ENCODE data around the gene ANKRD6. TPM values are rescaled to one million over a fixed set of nuclear protein-coding genes. Genes with fewer than 3 reads are reported as not detected.

ANKRD6 gene
- total RNA-seq, 1 donor from 2014 or later: 20.7 TPM

DNA sequence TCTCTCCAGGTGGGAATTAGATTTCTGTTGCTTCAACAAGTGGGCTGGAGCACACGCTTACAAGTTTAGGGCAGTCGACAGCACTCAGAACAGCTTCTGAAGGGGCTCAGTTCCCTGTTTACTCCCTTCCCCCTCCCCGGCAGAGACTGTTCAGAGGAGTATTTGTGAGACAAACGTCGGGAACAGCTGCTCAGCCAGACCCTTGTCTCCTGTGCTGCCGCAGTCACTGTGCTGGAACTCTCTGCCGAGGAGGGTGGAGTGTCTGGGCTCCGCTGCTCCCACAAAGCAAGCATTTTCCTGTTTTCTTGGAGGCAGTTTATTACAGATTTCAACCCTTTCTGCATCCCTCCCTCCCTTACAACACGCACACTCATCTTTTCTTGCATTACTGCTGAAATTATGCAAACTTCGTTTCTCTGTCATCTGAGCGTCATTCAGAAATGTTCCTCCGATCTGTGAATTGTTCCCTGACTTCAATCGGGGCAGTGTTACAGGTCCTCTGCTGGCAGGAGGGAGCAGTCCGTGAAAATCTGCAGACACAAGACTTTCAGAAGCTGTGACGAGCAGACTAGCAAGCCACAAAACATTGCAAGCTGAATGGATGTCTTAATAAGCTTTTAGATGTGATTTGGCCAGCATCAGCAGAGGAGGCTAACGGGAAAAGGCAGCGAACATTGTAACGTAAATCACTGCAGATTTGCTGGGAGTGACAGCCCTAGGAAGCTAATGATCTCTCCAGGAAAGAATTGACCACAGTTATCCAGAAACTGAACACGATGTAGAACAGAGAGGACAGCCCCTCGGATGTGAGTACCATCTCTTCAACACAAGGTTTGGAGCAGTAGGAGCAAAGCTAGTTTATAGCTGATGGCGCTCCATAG lies 129.4 kb downstream of the ANKRD6 start:
- H3K4me1 Mint-ChIP-seq: peaks cover 51% of the 10 kb centered on the region
- H3K9me3 Mint-ChIP-seq: peaks cover under 1% of the 10 kb centered on the region
- peaks cover 3% of the 10 kb centered on the region for H3K36me3 Mint-ChIP-seq (ENCODE audit: low read depth)
- H3K27me3 Mint-ChIP-seq (ENCODE audit: low read depth): peaks cover 51% of the 10 kb centered on the region
- TF ChIP-seq, protein P1, sequence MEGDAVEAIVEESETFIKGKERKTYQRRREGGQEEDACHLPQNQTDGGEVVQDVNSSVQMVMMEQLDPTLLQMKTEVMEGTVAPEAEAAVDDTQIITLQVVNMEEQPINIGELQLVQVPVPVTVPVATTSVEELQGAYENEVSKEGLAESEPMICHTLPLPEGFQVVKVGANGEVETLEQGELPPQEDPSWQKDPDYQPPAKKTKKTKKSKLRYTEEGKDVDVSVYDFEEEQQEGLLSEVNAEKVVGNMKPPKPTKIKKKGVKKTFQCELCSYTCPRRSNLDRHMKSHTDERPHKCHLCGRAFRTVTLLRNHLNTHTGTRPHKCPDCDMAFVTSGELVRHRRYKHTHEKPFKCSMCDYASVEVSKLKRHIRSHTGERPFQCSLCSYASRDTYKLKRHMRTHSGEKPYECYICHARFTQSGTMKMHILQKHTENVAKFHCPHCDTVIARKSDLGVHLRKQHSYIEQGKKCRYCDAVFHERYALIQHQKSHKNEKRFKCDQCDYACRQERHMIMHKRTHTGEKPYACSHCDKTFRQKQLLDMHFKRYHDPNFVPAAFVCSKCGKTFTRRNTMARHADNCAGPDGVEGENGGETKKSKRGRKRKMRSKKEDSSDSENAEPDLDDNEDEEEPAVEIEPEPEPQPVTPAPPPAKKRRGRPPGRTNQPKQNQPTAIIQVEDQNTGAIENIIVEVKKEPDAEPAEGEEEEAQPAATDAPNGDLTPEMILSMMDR (conservative IDR thresholded peaks at IDR 0.05): no peak
- no peak for DNase-seq (ENCODE audit: low read depth, low spot score)
- H3K4me3 Mint-ChIP-seq: peak overlapping the region; percentile 69
- H3K27ac Mint-ChIP-seq (ENCODE audit: unreplicated experiment): no peak overlapping the region

DNA sequence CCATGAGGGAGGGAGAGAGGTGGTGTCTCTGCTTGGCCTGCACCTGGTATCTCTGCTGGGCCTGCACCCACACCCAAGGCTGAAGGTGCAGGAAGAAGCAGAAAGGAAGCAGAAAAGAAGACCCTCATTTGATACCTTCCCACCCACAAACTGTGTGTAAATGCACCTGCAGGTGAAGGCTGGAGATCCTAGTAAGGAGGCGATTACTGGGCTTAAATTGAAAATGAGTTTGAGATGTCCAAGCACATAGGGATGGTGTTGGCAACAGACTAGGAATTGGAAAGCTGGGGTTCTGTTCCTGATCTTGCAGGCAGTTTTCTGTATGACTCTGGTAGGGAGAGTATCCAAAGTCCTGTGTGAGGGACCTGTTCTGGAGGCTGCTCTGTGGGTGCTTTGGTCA lies 130.9 kb downstream of the ANKRD6 start:
- DNase-seq (ENCODE audit: low read depth, low spot score): no peak
- Mint-ChIP-seq H3K4me1 (peaks cover 59% of the 10 kb centered on the region), H3K4me3 (no peak overlapping the region), H3K9me3 (no peaks in the 10 kb centered on the region), H3K36me3 (ENCODE audit: low read depth) (peaks cover 3% of the 10 kb centered on the region), H3K27me3 (ENCODE audit: low read depth) (peaks cover 51% of the 10 kb centered on the region), H3K27ac (ENCODE audit: unreplicated experiment) (no peak overlapping the region)
- TF ChIP-seq, protein P1 (conservative IDR thresholded peaks at IDR 0.05): no peak

DNA sequence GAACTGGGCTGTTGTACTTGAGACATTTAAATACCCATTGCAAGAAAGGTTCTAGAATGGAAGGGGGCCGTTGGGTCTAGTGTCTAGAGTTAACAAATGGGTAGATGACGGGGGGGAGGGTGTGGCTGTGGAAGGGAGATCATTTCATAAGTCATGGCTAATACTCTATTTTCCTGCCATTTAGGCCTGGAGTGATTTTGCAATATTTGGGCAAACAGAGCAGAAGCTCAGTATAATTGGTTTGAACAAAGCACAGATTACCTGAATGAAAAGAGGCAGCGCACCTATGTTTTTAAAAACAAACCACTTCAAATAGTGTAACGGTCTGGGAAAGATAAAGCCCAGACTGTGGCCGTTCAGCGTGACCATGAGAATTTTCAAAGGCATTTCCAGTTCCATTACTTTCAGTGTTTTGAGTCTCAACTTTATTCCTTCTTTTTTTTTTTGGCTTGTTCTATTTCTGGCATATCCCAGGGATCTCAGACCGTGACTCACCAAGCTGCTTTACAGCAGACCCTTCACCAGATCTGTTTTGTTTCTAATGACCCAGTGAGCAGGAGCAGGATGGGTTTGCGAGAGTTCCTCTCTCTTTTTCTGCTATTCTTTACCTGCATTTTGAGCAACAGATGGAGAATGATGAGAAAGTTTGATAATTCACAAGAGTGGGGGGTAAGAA lies 131.9 kb downstream of the ANKRD6 start:
- Mint-ChIP-seq H3K4me3 (no peak overlapping the region), H3K27ac (ENCODE audit: unreplicated experiment) (no peak overlapping the region), H3K9me3 (no peaks in the 10 kb centered on the region), H3K4me1 (peaks cover 59% of the 10 kb centered on the region), H3K27me3 (ENCODE audit: low read depth) (peaks cover 46% of the 10 kb centered on the region), H3K36me3 (ENCODE audit: low read depth) (no peaks in the 10 kb centered on the region)
- no peak for DNase-seq (ENCODE audit: low read depth, low spot score)
- TF ChIP-seq, protein P1 (conservative IDR thresholded peaks at IDR 0.05): no peak

DNA sequence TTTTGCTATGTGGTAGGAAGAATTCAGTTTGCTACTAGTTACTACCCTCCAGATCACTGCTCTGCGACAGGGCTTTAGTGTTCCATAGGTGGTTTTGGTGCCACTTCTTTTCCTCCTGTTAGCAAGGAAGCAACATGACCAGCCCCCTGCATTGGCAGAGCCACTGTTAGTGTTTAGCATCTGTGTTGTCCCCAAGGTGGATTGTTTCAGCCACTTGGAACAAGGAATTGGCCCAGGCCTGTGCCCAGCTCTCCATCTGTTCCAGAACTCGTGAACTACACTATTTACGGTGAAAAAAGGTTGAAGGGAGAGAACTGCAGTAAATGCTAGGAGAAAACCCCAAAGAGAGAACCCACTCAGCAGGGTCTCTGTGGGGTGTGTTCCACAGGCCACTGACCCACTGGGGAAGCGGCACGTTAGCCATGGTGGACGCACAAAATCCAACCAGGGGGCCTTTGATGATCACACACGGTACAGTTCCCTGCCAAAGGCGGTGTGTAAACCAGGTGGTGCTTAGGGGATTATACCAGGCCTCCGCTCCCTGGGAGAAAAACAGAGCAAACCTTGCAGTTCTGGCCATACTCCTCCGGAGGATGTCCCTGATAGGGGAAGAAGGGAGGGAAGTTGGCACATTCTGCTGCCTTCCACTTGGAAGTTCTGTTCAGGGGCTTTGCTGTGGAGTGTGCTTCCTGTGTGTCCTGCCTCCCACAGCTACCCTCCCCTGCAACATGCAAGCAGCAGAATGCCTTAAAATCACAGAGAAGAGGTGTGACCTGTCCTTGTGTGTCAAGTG lies 133.3 kb downstream of the ANKRD6 start:
- H3K36me3 Mint-ChIP-seq (ENCODE audit: low read depth): no peaks in the 10 kb centered on the region
- peaks cover 2% of the 10 kb centered on the region for H3K9me3 Mint-ChIP-seq
- H3K4me3 Mint-ChIP-seq: no peak overlapping the region
- peak overlapping the region; percentile 95 for H3K27ac Mint-ChIP-seq (ENCODE audit: unreplicated experiment)
- peaks cover 59% of the 10 kb centered on the region for H3K4me1 Mint-ChIP-seq
- TF ChIP-seq, protein P1 (conservative IDR thresholded peaks at IDR 0.05): no peak
- no peak for DNase-seq (ENCODE audit: low read depth, low spot score)
- peaks cover 40% of the 10 kb centered on the region for H3K27me3 Mint-ChIP-seq (ENCODE audit: low read depth)

DNA sequence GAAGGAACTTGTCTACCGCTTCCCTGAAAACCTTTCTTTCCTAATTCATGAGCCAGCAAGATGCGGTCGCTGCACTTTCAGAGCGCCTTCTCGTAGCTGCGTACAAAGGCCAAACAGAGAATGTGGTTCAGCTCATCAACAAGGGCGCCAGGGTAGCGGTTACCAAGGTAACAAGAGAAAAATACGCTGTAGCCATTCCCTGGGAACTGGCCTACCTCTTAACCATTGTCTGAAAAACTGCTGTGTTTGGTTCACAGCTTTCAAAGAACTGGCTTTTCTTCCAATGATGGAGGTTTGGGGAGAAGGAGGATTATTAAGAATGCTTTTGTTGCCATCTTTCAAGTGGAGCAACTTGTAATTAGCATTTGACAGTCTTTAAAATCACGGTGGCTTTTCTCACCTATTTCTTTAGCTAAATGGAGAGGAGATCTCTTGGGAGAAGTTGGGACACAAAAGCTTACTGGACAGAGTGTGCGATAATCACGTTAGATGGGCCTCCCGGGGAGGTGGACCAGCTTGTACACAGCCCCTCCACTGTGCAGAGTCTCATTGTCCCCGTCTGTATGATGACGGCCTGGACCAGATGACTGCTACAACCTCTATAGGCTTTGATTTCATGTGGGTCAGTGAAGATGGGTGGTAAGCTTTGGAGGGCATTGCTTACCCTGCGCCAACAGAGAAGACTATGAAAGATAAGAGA lies 134.1 kb downstream of the ANKRD6 start:
- Mint-ChIP-seq H3K27me3 (ENCODE audit: low read depth) (peaks cover 32% of the 10 kb centered on the region), H3K4me3 (peak overlapping the region; percentile 25), H3K36me3 (ENCODE audit: low read depth) (no peaks in the 10 kb centered on the region), H3K9me3 (peaks cover 2% of the 10 kb centered on the region), H3K4me1 (peaks cover 52% of the 10 kb centered on the region), H3K27ac (ENCODE audit: unreplicated experiment) (peak overlapping the region; percentile 95)
- TF ChIP-seq, protein P1 (conservative IDR thresholded peaks at IDR 0.05): no peak
- DNase-seq (ENCODE audit: low read depth, low spot score): peak; percentile 40
